Hematopoietic multipotent progenitor cell treated with erythropoietin and hydrocortisone succinate and interleukin-3 and kit ligand, for 6 days (in vitro differentiated cells): ENCODE data around the gene PRDM16.

Experiments used
- DNase-seq: peaks from one replicate; pipeline ENCODE4 v3.0.0-alpha.2; 2015

PRDM16 gene

DNA sequence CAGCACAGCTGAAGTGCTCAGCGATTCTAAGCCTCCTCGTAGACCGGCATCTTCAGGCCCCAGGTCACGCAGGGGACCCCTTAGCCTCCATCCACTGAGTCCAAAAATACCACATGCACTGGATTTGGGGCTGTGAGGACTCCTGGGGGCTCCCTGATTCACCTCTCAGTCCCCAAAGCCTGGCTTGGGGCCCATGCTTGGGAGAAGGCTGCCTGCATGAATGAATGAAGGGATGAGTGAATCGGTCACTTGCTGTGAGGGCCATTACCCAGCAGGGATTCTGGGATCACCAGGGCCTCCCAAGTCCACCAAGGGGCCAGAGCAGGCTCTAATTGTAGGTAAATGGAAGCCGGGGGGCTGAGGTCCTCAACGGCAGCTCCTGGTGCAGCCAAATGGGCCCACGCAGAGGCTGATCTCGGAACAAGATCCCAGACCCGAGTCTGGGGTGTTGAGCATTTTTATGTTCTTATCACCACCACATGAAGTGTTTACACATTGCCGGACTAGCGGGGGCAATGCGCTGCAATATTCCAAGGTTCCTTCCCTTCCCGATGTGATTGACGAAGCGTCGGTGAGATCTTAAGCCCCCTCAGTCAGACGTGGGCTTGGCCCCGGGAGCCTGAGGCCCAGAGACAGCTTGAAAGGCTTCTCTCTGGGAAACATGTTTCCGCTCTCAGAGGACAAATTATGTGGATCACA, 371.9 kb downstream of the PRDM16 start:
- no peak for DNase-seq

- DNase-seq = no peak
These were observed 372.4 kb downstream of the PRDM16 start for GRCh38 chr1:3441410-3441847.

DNA sequence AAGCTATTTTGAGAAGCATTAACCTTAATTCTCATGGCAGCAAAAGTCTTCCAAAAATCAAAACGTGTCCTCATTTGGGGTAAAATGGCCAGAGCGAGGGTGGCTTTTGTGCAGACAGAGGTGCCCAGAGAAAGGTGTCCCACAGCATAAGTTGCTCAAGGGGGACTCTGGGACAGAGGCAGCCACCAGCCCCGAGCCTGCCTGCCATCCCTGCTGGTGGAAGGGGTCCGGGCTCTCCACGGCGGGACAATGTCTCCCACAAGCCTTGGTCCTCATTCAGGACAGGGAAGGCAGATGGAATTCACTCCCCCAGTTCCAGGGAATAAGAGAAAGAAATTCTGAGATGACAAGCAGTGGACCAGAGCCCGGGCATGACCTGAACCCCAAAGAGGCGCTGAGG, 372.9 kb downstream of the PRDM16 start:
- no peak for DNase-seq

- DNase-seq = no peak
These were observed 373.3 kb downstream of the PRDM16 start for GRCh38 chr1:3442331-3442730.

- DNase-seq = no peak
These were observed 373.9 kb downstream of the PRDM16 start for GRCh38 chr1:3442901-3443300.

DNA sequence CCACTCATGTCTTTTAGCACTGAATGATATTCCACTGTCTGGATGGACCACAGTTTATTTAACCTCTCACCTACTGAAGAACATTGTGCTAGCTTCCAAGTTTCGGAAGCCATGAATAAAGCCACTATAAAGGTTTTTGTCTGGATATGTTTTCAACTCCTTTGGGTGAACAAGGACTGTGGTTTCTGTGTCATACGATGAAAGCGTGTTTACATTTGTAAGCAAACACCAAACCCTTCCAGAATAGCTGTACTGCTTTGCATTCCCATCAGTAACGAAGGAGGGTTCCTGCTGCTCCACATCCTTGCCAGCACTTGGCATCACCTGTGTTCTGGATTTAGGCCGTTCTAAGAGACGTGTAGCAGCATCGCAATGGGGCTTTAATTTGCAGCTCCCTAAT, 374.8 kb downstream of the PRDM16 start:
- DNase-seq = no peak

DNA sequence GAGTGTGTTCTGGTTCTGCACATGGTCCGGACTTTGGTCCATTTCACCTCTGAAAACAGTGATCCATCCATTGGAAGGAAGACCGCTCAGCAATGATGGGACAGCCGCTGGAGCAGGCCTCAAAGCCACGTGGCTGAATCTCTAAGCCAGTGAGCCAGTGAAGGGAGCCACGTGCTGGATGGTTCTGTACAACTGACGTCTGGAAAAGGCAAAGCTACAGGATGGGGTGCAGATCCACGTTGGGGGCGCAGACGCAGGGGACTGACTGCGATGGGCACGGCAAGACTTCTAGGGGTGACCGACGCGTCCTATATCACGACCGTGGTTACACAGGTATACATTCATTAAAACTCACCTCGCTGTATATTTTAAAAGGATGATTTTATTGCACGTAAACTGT, 375.3 kb downstream of the PRDM16 start:
- DNase-seq = no peak

- DNase-seq = no peak
These were observed 375.7 kb downstream of the PRDM16 start for GRCh38 chr1:3444736-3445135.

DNA sequence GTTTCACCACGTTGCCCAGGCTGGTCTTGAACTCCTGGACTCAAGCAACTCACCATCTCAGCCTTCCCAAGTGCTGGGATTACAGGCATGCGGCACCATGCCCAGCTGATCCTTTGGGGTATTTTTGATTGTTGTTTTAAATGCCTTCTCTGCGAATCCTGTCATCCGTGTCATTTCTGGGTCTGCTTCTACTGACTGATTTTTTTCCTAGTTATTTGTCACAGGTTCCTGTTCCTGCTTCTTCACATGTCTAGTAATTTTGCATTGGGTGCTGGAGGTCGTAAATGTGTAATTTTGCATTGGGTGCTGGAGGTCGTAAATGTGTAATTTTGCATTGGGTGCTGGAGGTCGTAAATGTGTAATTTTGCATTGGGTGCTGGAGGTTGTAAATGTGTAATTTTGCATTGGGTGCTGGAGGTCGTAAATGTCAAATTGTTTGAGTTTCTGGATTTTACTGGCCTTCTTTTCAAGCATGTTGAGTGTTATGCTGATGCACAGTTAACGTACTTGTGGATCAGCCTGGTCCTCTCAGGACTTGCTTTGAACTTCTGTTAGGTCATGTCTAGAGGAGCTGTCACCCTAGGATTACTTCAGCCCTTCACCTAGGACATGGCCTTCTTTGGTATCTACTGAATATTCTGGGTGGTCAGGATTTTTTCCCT, 381.3 kb downstream of the PRDM16 start:
- no peak for DNase-seq

DNA sequence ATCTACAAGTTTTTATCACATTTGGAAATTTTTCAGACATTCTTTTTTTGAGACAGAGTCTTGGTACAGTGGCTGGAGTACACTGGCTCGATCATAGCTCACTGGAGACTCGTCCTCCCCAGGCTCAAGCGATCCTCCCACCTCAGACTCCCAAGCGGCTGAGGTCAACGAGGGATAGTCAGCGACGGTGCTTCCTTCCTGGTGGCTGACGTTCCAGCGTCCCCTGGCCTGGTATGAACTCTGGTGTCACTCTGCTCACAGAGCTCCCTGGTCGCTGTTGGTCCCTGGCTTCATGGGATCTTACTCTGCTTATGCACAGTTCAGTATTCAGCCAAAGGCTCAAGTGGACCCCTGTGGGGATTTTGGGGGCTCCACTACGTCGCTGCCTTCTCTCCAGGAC, 382.0 kb downstream of the PRDM16 start:
- no peak for DNase-seq

- DNase-seq = no peak
These were observed 383.2 kb downstream of the PRDM16 start for GRCh38 chr1:3451994-3452865.

- DNase-seq = no peak
These were observed 383.8 kb downstream of the PRDM16 start for GRCh38 chr1:3452866-3453175.

DNA sequence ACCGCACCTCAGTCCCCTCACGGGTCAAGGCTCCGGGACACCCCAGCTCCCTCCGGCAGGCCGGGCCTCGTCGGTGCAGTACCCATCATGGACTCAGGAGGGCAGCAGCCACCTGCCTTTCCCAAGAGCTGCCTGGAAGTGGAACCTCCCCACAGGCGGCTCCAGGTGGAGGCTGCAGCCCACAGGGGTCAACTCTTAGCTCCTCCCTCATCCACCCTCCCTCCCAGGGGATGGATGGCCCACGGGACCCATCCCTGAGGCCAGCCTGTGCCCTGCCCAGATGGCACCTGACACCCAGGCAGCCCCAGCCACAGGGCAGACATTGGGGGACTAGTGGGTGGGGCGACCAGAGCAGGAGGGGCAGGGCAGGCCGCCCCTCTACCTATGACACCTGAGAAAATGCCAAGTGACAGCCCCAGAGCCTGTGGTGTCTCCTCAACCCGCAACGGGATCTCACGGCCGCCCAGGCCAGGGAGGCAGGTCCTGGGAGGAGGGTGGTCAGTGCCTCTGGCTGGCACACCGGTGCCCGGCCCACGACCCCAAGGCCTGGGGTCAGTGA, 384.3 kb downstream of the PRDM16 start:
- DNase-seq = peak; percentile 77

DNA sequence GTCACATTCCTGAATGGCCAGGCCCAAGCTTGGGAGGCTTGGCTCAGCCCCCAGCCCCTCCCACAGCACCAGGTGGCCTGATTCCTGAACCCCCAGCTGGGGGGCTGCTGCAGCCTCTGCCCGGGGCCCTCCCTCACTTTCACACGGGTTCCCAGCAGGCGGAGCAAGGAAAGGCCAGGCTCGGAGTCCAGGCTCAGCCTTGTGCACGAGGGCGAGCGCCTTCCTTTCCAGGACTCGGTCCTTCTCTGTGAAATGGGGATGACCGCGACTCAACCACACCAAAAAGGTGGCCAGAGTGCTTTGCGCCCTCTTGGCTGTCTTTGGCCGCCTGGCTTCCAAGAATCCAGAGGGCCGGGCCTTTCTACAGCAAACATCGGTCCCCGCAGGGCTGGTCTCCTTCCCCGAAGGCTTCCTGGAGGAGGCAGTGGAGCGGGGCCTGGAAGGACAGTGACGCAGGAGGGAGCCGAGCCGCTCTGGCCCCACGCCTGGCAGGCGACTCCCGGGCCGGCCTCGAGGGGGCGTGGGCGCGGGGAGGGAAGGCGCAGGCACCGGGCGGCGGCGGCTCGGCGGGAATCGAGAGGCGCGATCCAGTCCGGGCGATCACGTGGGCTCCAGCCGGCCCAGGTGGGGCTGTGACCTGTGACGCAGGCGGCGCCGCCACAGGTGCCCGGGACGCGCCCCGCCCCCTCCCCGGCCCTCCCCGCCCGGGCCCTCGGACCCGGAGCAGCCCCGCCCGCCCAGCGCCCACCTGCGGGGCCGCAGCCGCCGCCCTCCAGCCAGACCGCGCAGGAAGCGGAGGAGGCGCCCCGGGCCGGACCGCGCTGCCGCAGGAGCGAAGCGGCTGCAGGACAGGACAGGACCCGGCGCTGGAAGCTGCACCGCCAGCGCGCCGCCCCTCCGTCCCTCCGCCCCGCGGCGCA, 385.1 kb downstream of the PRDM16 start, which contains the start of gene ARHGEF16:
TSS of gene ARHGEF16 (plus strand) at position 775 of the 920 bp plus-strand sequence. CDS start 8,420 bp downstream, outside the sequence.
- peak; percentile 52 for DNase-seq

GRCh38 chr1:3454811-3455618, 386.0 kb downstream of the PRDM16 start:
- no peak for DNase-seq

DNA sequence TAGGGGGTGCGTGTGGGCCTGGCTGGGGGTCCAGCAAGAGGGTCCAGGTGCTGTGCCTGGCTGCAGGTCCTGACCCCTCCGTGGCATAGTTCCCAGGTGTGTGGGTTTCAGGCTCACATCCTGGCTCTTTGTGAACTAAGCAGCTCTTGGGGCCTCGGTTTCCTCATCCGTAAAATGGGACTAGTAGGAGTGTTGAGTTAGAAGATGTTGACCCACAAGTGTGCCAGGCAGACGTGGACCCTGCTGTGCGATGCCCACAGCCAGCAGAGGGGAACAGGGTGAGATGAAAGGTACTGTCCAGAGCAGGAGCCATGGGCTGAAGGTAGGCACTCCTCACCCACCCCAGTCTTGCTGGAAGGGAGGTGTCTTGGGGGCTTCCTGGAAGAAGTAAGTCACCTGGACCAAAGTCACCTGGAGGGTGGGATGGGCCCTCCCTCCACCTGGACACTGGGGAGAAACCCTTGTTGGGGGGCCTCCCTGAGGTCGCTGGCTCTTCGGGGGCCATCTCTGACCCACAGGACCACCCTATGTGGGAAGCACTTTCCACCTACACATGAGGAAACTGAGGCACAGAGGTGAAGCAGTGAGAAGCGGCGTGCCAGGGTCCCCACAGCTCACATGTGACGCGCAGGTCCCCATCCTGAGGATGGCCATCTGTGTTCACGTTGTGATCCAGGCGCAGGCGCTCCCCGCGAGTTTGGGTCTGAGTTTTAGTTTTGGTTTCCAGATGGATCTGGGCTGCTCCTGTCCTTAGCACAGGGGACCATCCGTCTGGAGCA, 386.9 kb downstream of the PRDM16 start:
- no peak for DNase-seq

DNA sequence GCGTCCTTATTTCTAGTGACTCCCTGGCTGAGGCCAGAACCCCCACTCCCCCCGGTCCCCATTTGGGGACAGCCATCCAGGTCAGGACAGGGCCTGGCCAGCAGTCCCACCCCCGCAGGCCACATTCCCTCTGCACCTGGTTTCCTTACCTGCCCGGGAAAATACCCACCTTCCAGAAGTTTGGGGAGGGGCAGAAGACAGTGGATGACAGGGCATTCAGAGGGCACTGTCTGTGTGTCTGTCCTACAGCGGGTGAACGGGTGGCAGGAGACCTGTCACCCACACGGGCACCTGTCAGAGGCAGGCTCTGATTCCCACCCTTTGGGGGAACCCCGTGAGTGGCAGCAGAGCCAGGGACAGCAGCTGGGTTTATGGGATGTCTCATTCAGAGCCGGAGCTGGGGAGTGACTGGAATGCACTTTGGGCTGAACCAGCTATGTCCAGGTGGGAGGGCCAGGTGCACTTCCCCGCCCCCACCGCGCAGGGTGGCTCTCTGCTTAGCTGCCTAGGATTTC, 387.5 kb downstream of the PRDM16 start:
- no peak for DNase-seq

- no peak for DNase-seq
These were observed 388.2 kb downstream of the PRDM16 start for GRCh38 chr1:3456964-3457909.
